Ovary (tissue), 9 donors: ENCODE measurements around the gene CDCA3. TPM values are rescaled to one million over a fixed set of nuclear protein-coding genes. Genes with fewer than 3 reads are reported as not detected.

Experiments used
- DNase-seq, 5 donors: peaks; one replicate each; pipeline ENCODE4 v3.0.0-alpha.2; 2019 to 2020
- H3K27ac ChIP-seq, 2 donors: fragments of 200-600 bp; one replicate each; pipeline versions ENCODE4 v1.5.1 to v1.8.0; 2019 to 2022
- H3K27me3 ChIP-seq: fragments of 200-600 bp; one replicate; pipeline ENCODE4 v1.8.0; 2022
- H3K36me3 ChIP-seq: fragments of 200-600 bp; sonication (generic); one replicate; pipeline ENCODE4 v1.5.1; 2019
- H3K4me1 ChIP-seq: one replicate; pipeline ENCODE4 v1.8.1; 2013; ENCODE audit warnings: mild to moderate bottlenecking, moderate library complexity; ENCODE audit not compliant: insufficient read depth
- H3K4me3 ChIP-seq: fragments of 200-600 bp; sonication (generic); one replicate; pipeline ENCODE4 v1.5.1; 2017
- H3K9me3 ChIP-seq, 2 donors: fragments of 200-600 bp in 1 of 2; sonication (generic) in 1 of 2; one replicate each; pipeline versions ENCODE4 v1.5.1 to v1.8.1; 2013 to 2019; ENCODE audit warnings: mild to moderate bottlenecking in 1 of 2, moderate library complexity in 1 of 2
- CTCF ChIP-seq, 3 donors: fragments of 450-650 bp in 2 of 3; fragments of 200-600 bp in 1 of 3; IDR thresholded peaks; one replicate each; pipeline versions ENCODE4 v1.5.1 to v1.8.0; 2016 to 2022; ENCODE audit warnings: antibody characterized with exemption in 3 of 3, mild to moderate bottlenecking in 1 of 3
- EP300 ChIP-seq: sonication (generic); formaldehyde crosslinking; IDR thresholded peaks from one replicate; pipeline ENCODE4 v1.6.1; 2017; ENCODE audit warnings: antibody characterized with exemption
- POLR2A ChIP-seq: fragments of 450-650 bp; IDR thresholded peaks from one replicate; pipeline ENCODE4 v1.6.1; 2017; ENCODE audit warnings: antibody characterized with exemption, mild to moderate bottlenecking, moderate library complexity
- WGBS, 3 donors: extraction: QIAGEN DNeasy Blood & Tissue Kit in 1 of 3; methylation state at CpG; one replicate each; pipeline versions ENCODE4 v1.1.5 to v1.1.7; 2013 to 2017; 5-methylcytosine and 5-hydroxymethylcytosine counted together
- intact Hi-C, 4 donors: fragments of 100-400 bp; cut with DNase I; formaldehyde crosslinking; loops; one replicate each; pipeline versions ENCODE4 v1.11.0 to v1.15.1; 2022 to 2023
- polyA plus RNA-seq, 2 donors: library from polyadenylated mRNA; stranded (reverse); fragments of 200-250 nt in 1 of 2; fragments of 350-450 nt in 1 of 2; fragmentation: Illumina TruSeq in 1 of 2; extraction: RNeasy Lipid Tissue Mini Kit (QIAGEN cat#74804) in 1 of 2; gene quantifications; one replicate each; pipeline ENCODE4 v1.2.3, GENCODE V29; 2013 to 2014
- total RNA-seq, 7 donors: library from RNA; depleted of rRNA in 2 of 7; stranded (reverse); fragments of >200 nt in 2 of 7; fragmentation: NEBNext Ultra II Directional in 3 of 7; extraction: Animal tissue kit (Norgen Biotek cat#: 25700) in 3 of 7; gene quantifications; one replicate each; pipeline versions ENCODE4 v1.1.0 to v1.2.4, GENCODE V29; 2016 to 2023
- donor health status: DM: no; HTN: no; CAD: no; lungs with moderate emphysema.
- donor health status: DM: no; HTN: no; CAD: no.
- donor health status: Bipolar disorder and iron deficiency.
- donor health status: DM: yes; HTN: yes; CAD: no.
- donor health status: DM: no; HTN: no; CAD: no.
- donor health status: DM: yes; HTN: yes; CAD: no.

CDCA3 gene
- total and polyA plus RNA-seq, 9 donors = 0.18 to 1.6 (median 0.74) TPM

GRCh38 chr12:6820166-6820565, 30.9 kb downstream of the CDCA3 start:
- DNase-seq = no peak
- Histone ChIP-seq H3K4me3 (no peak overlapping the region), H3K4me1 (peaks cover 6% of the 10 kb centered on the region), H3K27me3 (no peaks in the 10 kb centered on the region), H3K36me3 (no peaks in the 10 kb centered on the region), H3K9me3 (no peaks in the 10 kb centered on the region), H3K27ac (no peak overlapping the region)
- no peak for TF ChIP-seq POLR2A
- TF ChIP-seq EP300 = no peak
- no peak for TF ChIP-seq CTCF (IDR thresholded peaks at IDR 0.05)
- 68 to 81% (median 70%) methylated on average over 5 of the region's 5 CpGs for WGBS, 3 donors
- intact Hi-C loops = loop anchor here in 2 of 4 donors (5.0 kb wide), 2 partner anchors 38 to 83 kb away; no protein-coding TSS in a partner anchor

- Histone ChIP-seq H3K4me3 (no peak overlapping the region), H3K27ac (no peak overlapping the region), H3K27me3 (no peaks in the 10 kb centered on the region), H3K9me3 (no peaks in the 10 kb centered on the region), H3K36me3 (no peaks in the 10 kb centered on the region), H3K4me1 (peaks cover 6% of the 10 kb centered on the region)
- TF ChIP-seq EP300 (no peak), POLR2A (no peak), CTCF (IDR thresholded peaks at IDR 0.05) (no peak)
- intact Hi-C loops = loop anchor here in 2 of 4 donors (5.0 kb wide), 2 partner anchors 37 to 82 kb away; no protein-coding TSS in a partner anchor
- no peak for DNase-seq
- WGBS, 3 donors = 88 to 90% (median 90%) methylated on average over 13 of the region's 13 CpGs
These were observed 31.7 kb downstream of the CDCA3 start for GRCh38 chr12:6819106-6820030.

- WGBS, 3 donors = 50 to 54% (median 50%) methylated on average over 5 of the region's 5 CpGs
- H3K36me3 ChIP-seq = no peaks in the 10 kb centered on the region
- intact Hi-C loops = no loop called here
- H3K9me3 ChIP-seq = no peaks in the 10 kb centered on the region
- H3K4me1 ChIP-seq = peaks cover 6% of the 10 kb centered on the region
- no peaks in the 10 kb centered on the region for H3K27me3 ChIP-seq
- H3K4me3 ChIP-seq = no peak overlapping the region
- TF ChIP-seq CTCF (IDR thresholded peaks at IDR 0.05) (no peak), EP300 (no peak), POLR2A (no peak)
- DNase-seq = no peak
- H3K27ac ChIP-seq = peak overlapping the region in 1 of 2 donors; percentile 59
These were observed 32.4 kb downstream of the CDCA3 start for GRCh38 chr12:6818645-6819044.

- no peak for TF ChIP-seq CTCF (IDR thresholded peaks at IDR 0.05)
- no peak for TF ChIP-seq EP300
- TF ChIP-seq POLR2A = no peak
- intact Hi-C loops = no loop called here
- Histone ChIP-seq H3K27ac (peak overlapping the region in 1 of 2 donors; percentile 59), H3K4me1 (peaks cover 6% of the 10 kb centered on the region), H3K36me3 (no peaks in the 10 kb centered on the region), H3K9me3 (no peaks in the 10 kb centered on the region), H3K27me3 (no peaks in the 10 kb centered on the region), H3K4me3 (no peak overlapping the region)
- DNase-seq = peak in 3 of 5 donors; percentile 52 to 72 (median 63)
- WGBS, 3 donors = 25 to 35% (median 26%) methylated on average over 10 of the region's 10 CpGs
These were observed 32.9 kb downstream of the CDCA3 start for GRCh38 chr12:6818222-6818621.
